ENCODE measurements around the gene CREB3L1. TPM values are rescaled to one million over a fixed set of nuclear protein-coding genes. Genes with fewer than 3 reads are reported as not detected.

The CREB3L1 gene
- total RNA-seq, 1 donor from 2014 or later, result not detected

DNA sequence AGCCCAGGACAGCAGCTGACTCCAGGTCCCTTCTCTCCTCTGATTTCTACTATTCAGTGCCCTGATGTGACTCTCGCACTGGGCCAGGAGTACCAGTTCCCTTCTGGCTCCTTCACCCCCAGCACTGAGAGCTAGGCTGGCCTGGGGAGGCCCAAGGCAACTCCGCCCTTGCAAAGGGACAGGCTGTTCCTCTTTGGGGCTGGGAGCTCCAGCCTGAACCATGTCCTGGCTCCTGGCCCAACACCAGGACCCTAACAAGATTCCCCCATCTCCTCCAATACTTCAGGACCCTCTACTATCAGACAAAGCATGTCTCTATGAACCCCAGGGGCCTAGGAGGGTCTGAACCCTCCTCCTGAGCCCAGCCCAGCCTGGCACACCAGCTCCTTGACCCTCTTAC, 12.5 kb downstream of the CREB3L1 start:
- no peaks in the 10 kb centered on the region for H3K9me3 Mint-ChIP-seq
- peaks cover 39% of the 10 kb centered on the region for H3K27me3 Mint-ChIP-seq
- POLR2A ChIA-PET, result no interaction called here
- no peak overlapping the region for H3K27ac Mint-ChIP-seq
- CTCF ChIA-PET, result no interaction called here
- peaks cover under 1% of the 10 kb centered on the region for H3K4me1 Mint-ChIP-seq
- TF ChIP-seq, protein P1, sequence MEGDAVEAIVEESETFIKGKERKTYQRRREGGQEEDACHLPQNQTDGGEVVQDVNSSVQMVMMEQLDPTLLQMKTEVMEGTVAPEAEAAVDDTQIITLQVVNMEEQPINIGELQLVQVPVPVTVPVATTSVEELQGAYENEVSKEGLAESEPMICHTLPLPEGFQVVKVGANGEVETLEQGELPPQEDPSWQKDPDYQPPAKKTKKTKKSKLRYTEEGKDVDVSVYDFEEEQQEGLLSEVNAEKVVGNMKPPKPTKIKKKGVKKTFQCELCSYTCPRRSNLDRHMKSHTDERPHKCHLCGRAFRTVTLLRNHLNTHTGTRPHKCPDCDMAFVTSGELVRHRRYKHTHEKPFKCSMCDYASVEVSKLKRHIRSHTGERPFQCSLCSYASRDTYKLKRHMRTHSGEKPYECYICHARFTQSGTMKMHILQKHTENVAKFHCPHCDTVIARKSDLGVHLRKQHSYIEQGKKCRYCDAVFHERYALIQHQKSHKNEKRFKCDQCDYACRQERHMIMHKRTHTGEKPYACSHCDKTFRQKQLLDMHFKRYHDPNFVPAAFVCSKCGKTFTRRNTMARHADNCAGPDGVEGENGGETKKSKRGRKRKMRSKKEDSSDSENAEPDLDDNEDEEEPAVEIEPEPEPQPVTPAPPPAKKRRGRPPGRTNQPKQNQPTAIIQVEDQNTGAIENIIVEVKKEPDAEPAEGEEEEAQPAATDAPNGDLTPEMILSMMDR (IDR thresholded peaks at IDR 0.05), result no peak
- no peak for DNase-seq
- H3K36me3 Mint-ChIP-seq (ENCODE audit: low read depth), result no peaks in the 10 kb centered on the region
- ATAC-seq (ENCODE audit: low read depth), result no peak
- intact Hi-C loops (cut with micrococcal nuclease), result no loop called here
- no peak overlapping the region for H3K4me3 Mint-ChIP-seq

DNA sequence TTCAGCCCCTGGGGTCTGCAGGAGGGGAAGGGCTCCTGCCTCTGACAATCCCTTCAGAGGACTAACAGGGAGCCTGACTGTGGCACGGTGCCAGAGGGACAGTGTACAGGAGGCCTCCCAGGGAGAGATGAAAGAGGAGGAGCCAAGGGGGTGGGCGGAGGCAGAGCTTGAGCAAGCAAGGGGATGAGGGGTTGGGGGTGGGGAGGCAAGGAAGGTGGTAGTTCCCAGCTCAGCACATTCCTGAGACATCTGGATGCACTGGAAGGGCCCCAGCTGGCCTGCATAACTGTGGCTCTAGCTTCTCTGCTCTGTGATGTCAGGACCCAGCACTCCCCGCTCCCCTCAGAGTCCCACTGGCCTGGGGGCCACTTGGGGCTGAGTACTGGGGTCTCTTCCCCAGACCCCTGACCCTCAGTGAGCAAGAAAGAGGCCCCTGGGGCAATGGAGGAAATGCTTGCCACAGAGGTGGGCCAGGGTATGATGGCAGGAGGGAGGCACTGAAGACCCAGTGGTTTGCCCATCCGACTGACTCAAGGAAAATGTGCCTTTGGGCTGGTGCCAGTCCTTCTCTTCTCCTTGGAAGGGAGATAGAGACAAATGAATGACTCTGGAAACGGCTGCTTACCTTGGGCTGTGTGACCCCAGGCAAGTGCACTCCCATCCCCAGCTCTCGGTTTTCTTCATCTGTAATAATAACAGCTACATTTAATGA, 13.3 kb downstream of the CREB3L1 start:
- intact Hi-C loops (cut with micrococcal nuclease), result no loop called here
- Mint-ChIP-seq H3K27me3 (peaks cover 38% of the 10 kb centered on the region), H3K27ac (no peak overlapping the region), H3K36me3 (ENCODE audit: low read depth) (no peaks in the 10 kb centered on the region), H3K4me3 (no peak overlapping the region), H3K9me3 (no peaks in the 10 kb centered on the region), H3K4me1 (peaks cover 4% of the 10 kb centered on the region)
- DNase-seq (no peak), ATAC-seq (ENCODE audit: low read depth) (no peak)
- TF ChIP-seq, protein P1 (IDR thresholded peaks at IDR 0.05), result no peak
- ChIA-PET CTCF (no interaction called here), POLR2A (no interaction called here)

DNA sequence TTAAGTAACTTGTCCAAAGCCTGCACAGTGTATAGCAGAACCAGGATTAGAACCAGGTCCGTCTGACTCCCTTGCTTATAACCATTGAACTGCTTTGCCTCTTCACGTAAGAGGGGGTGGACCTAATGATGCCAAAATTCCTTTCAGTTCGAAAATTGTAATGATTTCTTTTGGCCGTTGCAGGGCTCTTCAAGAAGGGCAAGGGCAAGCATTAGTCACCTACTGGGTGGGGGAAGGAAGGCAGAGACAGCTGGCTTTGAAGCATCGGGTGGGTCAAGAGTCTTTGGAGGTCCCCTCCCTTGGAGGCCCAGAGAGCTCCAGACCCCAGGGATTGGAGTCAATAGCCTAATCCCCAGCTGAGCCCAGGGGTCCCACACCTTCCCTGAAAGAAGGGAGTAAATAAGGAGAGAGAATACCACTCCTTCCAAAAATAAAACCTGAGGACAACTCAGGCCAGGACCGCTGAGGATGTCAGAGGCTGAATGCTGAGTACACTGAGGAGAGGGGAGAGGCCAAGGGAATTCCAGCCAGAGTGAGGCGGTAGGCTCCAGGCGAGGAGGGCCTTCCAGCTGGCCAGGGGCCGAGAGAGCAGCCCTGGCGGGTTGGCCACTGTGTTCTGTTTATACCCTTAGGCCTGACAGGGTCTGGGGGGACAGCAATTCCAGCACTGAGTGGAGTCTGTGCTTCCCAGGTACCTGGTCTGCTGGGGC, 14.1 kb downstream of the CREB3L1 start:
- H3K36me3 Mint-ChIP-seq (ENCODE audit: low read depth), result no peaks in the 10 kb centered on the region
- H3K4me1 Mint-ChIP-seq, result peaks cover 9% of the 10 kb centered on the region
- H3K9me3 Mint-ChIP-seq, result no peaks in the 10 kb centered on the region
- DNase-seq (no peak), ATAC-seq (ENCODE audit: low read depth) (no peak)
- ChIA-PET CTCF (no interaction called here), POLR2A (no interaction called here)
- H3K27me3 Mint-ChIP-seq, result peaks cover 45% of the 10 kb centered on the region
- intact Hi-C loops (cut with micrococcal nuclease), result no loop called here
- TF ChIP-seq, protein P1 (IDR thresholded peaks at IDR 0.05), result no peak
- no peak overlapping the region for H3K4me3 Mint-ChIP-seq
- H3K27ac Mint-ChIP-seq, result no peak overlapping the region

DNA sequence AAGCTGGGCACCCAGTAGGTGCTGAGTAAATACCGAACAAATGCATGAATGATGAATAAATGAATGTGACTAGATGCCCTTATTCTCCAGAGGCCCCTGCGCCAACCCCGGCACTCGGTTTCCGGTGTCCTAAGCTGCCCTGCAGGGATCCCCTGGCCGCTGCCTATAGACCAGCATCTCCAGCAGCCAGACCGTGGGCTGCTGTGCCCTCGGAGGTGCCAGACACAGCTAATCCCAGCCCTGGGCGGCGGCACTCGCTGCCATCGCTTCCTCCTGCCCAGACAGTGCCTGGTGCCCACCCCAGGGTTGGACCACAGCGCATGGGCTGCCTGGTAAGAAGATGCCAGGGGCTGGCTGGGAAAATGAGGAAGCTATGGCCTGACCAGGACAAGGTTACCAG, 15.6 kb downstream of the CREB3L1 start:
- Mint-ChIP-seq H3K27me3 (peaks cover 46% of the 10 kb centered on the region), H3K36me3 (ENCODE audit: low read depth) (no peaks in the 10 kb centered on the region), H3K27ac (no peak overlapping the region), H3K4me3 (no peak overlapping the region), H3K4me1 (peaks cover 9% of the 10 kb centered on the region), H3K9me3 (no peaks in the 10 kb centered on the region)
- ATAC-seq (ENCODE audit: low read depth), result no peak
- no peak for DNase-seq
- POLR2A ChIA-PET, result no interaction called here
- CTCF ChIA-PET, result no interaction called here
- intact Hi-C loops (cut with micrococcal nuclease), result no loop called here
- TF ChIP-seq, protein P1 (IDR thresholded peaks at IDR 0.05), result no peak

DNA sequence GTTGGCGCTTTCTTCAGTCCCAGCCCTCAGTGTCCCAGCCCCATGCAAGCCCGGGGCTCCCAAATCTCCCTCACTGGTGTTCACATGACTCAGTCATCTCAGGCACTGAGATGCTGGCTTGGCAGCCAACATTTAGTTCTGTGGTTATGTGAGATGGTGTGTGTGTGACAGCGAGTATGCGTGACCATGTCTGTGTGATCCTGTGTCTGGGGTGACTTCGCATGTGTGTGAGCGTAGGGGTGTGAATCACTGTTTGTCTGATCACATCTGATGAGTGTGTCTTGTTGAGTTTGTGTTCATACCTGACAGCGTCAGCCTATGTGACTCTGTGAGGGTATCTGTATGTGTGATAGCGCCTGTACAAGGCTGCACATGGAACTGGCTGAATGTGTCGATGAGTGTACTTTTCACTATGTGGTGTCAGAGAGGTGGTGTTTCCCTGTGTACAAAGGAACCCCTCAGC, 16.2 kb downstream of the CREB3L1 start:
- TF ChIP-seq, protein P1 (IDR thresholded peaks at IDR 0.05), result no peak
- Mint-ChIP-seq H3K4me1 (peaks cover 9% of the 10 kb centered on the region), H3K9me3 (no peaks in the 10 kb centered on the region), H3K36me3 (ENCODE audit: low read depth) (no peaks in the 10 kb centered on the region), H3K27me3 (peaks cover 51% of the 10 kb centered on the region), H3K27ac (no peak overlapping the region), H3K4me3 (no peak overlapping the region)
- ChIA-PET POLR2A (no interaction called here), CTCF (no interaction called here)
- DNase-seq (no peak), ATAC-seq (ENCODE audit: low read depth) (no peak)
- intact Hi-C loops (cut with micrococcal nuclease), result no loop called here
